Measurements from ENCODE around the gene PTTG2.

- no peak for TF ChIP-seq CTCF (IDR thresholded peaks at IDR 0.05)
- no peak for TF ChIP-seq POLR2A (IDR thresholded peaks at IDR 0.05)
These were observed 35.3 kb upstream of the PTTG2 start for GRCh38 chr4:37924946-37925345.
